ENCODE data around the gene YIF1A. TPM values are rescaled to one million over a fixed set of nuclear protein-coding genes. Genes with fewer than 3 reads are reported as not detected.
"Not testable (repeated sequence)": the region's sequence is repeated elsewhere in the genome, so short reads cannot be mapped to it uniquely, and the experiment has no call there.

The YIF1A gene
- total RNA-seq, 1 donor from 2014 or later, result 19.0 TPM

GRCh38 chr11:66258473-66258893 is 30.5 kb downstream of the YIF1A start:
- peak overlapping the region; percentile 78 for H3K4me3 ChIP-seq
- peak; percentile 10 for TF ChIP-seq CTCF (IDR thresholded peaks at IDR 0.05)
- no peak for TF ChIP-seq EZH2phosphoT487 (IDR thresholded peaks at IDR 0.05)
- peak overlapping the region; percentile 91 for H3K4me3 Mint-ChIP-seq
- peaks cover 17% of the 10 kb centered on the region for H3K79me2 ChIP-seq (ENCODE audit: low read depth)
- H3K36me3 ChIP-seq, result peaks cover 4% of the 10 kb centered on the region
- DNase-seq (ENCODE audit: low spot score), result no peak
- no peak overlapping the region for H3K27ac ChIP-seq
- H3K9ac ChIP-seq, result peak overlapping the region; percentile 61
- peaks cover 9% of the 10 kb centered on the region for H3K27me3 Mint-ChIP-seq (ENCODE audit: insufficient read depth, low read depth)
- no peaks in the 10 kb centered on the region for H3K9me3 ChIP-seq (ENCODE audit: low read depth)
- H3K4me2 ChIP-seq, result peak overlapping the region; percentile 88
- H3K4me1 ChIP-seq, result peaks cover 7% of the 10 kb centered on the region
- peaks cover 24% of the 10 kb centered on the region for H3F3A ChIP-seq (ENCODE audit: low read depth)
- no peak overlapping the region for H2AFZ ChIP-seq (replicated peaks)
- H3K9me3 Mint-ChIP-seq, result no peaks in the 10 kb centered on the region
- H4K20me1 ChIP-seq (ENCODE audit: low read depth), result peaks cover 30% of the 10 kb centered on the region
- H3K27me3 ChIP-seq, result no peaks in the 10 kb centered on the region
- no peak overlapping the region for H3K27ac Mint-ChIP-seq
- H3K36me3 Mint-ChIP-seq, result peaks cover 17% of the 10 kb centered on the region
- peaks cover 23% of the 10 kb centered on the region for H3K4me1 Mint-ChIP-seq

- H3K9me3 ChIP-seq (ENCODE audit: low read depth); H3K4me3 ChIP-seq; DNase-seq (ENCODE audit: low spot score); H3K27ac Mint-ChIP-seq; H3K79me2 ChIP-seq (ENCODE audit: low read depth); H3K27me3 ChIP-seq; H3K9ac ChIP-seq; H3K9me3 Mint-ChIP-seq; H3K27ac ChIP-seq; H3K4me2 ChIP-seq; H3K36me3 Mint-ChIP-seq; H3K27me3 Mint-ChIP-seq (ENCODE audit: insufficient read depth, low read depth); H3K4me1 ChIP-seq; H4K20me1 ChIP-seq (ENCODE audit: low read depth); H3K36me3 ChIP-seq; H2AFZ ChIP-seq (replicated peaks): not testable (repeated sequence)
- peaks cover 19% of the 10 kb centered on the region for H3F3A ChIP-seq (ENCODE audit: low read depth)
- Mint-ChIP-seq H3K4me3 (peak overlapping the region; percentile 52), H3K4me1 (peaks cover 13% of the 10 kb centered on the region)
These were observed 35.9 kb downstream of the YIF1A start for GRCh38 chr11:66253081-66253480.

DNA sequence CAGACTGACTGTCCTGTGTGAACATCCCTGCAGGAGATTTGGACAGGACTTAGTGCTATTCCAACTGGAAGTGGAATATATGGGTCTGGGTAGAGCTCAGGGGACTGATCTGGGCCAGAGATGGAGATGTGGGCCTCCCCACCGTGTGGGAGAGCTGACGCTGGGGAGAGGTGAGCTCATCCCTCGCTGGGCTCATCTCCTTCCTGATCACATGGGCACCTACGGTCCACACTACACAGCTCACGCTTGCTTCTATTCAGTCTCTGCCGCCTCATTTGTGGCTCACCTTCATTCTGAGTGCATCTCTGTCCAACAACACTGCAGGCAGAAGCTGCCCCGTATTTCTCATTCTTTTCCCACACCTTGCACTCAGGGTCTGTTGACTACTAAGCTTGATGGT is 37.1 kb downstream of the YIF1A start:
- TF ChIP-seq EZH2 (IDR thresholded peaks at IDR 0.05) (no peak), CTCF (IDR thresholded peaks at IDR 0.05) (no peak), EZH2phosphoT487 (IDR thresholded peaks at IDR 0.05) (no peak)
- no peak for DNase-seq (ENCODE audit: low spot score)

GRCh38 chr11:66248903-66249302 is 40.0 kb downstream of the YIF1A start:
- no peak overlapping the region for H3K27ac ChIP-seq
- no peak overlapping the region for H3K4me2 ChIP-seq
- H3K9ac ChIP-seq, result no peak overlapping the region
- H3K9me3 ChIP-seq (ENCODE audit: low read depth), result no peaks in the 10 kb centered on the region
- H3K79me2 ChIP-seq (ENCODE audit: low read depth), result no peaks in the 10 kb centered on the region
- peaks cover 4% of the 10 kb centered on the region for H3F3A ChIP-seq (ENCODE audit: low read depth)
- no peak for DNase-seq (ENCODE audit: low spot score)
- H3K27me3 Mint-ChIP-seq (ENCODE audit: insufficient read depth, low read depth), result peaks cover 10% of the 10 kb centered on the region
- no peaks in the 10 kb centered on the region for H3K4me1 ChIP-seq
- no peak overlapping the region for H2AFZ ChIP-seq (replicated peaks)
- no peaks in the 10 kb centered on the region for H3K36me3 ChIP-seq
- H4K20me1 ChIP-seq (ENCODE audit: low read depth), result no peaks in the 10 kb centered on the region
- H3K36me3 Mint-ChIP-seq, result peaks cover 4% of the 10 kb centered on the region
- peaks cover 7% of the 10 kb centered on the region for H3K4me1 Mint-ChIP-seq
- H3K9me3 Mint-ChIP-seq, result no peaks in the 10 kb centered on the region
- H3K4me3 ChIP-seq, result no peak overlapping the region
- H3K4me3 Mint-ChIP-seq, result no peak overlapping the region
- H3K27ac Mint-ChIP-seq, result no peak overlapping the region
- no peaks in the 10 kb centered on the region for H3K27me3 ChIP-seq
- TF ChIP-seq EZH2 (IDR thresholded peaks at IDR 0.05) (no peak), CTCF (IDR thresholded peaks at IDR 0.05) (no peak), EZH2phosphoT487 (IDR thresholded peaks at IDR 0.05) (no peak)

More for the DNA sequence above, 37.1 kb downstream of the YIF1A start:
- no peaks in the 10 kb centered on the region for H3K36me3 Mint-ChIP-seq
- Histone ChIP-seq H2AFZ (replicated peaks) (no peak overlapping the region), H3K4me2 (no peak overlapping the region), H3K27ac (no peak overlapping the region), H3K79me2 (ENCODE audit: low read depth) (no peaks in the 10 kb centered on the region), H3K4me3 (no peak overlapping the region), H4K20me1 (ENCODE audit: low read depth) (no peaks in the 10 kb centered on the region), H3K9me3 (ENCODE audit: low read depth) (no peaks in the 10 kb centered on the region), H3K27me3 (no peaks in the 10 kb centered on the region), H3F3A (ENCODE audit: low read depth) (peaks cover 8% of the 10 kb centered on the region), H3K36me3 (no peaks in the 10 kb centered on the region), H3K4me1 (no peaks in the 10 kb centered on the region), H3K9ac (no peak overlapping the region)
- H3K27ac Mint-ChIP-seq, result no peak overlapping the region
- no peaks in the 10 kb centered on the region for H3K9me3 Mint-ChIP-seq
- H3K4me1 Mint-ChIP-seq, result peaks cover 10% of the 10 kb centered on the region
- no peak overlapping the region for H3K4me3 Mint-ChIP-seq
- peaks cover 5% of the 10 kb centered on the region for H3K27me3 Mint-ChIP-seq (ENCODE audit: insufficient read depth, low read depth)
